ENCODE data around the gene MPP1.

Gene MPP1

DNA sequence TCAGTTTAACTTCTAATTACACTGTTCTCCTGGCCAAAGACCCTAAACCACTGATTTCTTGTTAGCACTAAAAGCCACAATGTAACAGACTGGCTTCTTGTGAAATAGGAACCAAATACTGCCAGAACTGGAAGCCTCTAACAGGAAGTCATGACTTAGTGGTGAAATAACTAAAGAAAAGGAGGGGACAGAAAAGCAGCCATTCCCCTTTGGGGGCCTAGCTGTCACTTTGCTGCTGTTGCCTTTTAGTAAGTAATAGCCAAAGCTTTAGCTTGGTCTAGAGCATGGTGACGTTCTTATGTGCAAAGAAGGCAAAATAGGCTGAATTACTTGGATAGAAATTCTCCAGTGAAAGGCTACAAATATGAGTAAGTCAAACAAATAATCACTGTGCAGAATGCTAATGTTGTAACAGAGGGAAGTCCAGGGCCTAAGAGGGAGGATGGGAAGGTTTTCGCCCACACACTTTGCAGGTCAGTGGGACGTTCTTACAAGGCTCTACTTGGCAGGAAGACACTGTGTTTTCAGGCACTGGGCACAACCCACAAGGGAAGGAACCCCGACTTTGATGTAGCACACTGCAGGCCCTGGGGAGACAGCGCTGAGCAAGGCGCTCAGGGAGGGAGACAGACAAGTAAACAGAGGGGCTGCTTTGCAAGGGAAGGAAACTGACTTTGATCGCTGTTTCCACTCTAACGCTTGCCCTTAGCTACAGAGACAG is 71.1 kb downstream of the MPP1 start:
- TF ChIP-seq TCF12 (IDR thresholded peaks at IDR 0.05; ENCODE audit: low read depth), result no peak
- TF ChIP-seq, protein P1, sequence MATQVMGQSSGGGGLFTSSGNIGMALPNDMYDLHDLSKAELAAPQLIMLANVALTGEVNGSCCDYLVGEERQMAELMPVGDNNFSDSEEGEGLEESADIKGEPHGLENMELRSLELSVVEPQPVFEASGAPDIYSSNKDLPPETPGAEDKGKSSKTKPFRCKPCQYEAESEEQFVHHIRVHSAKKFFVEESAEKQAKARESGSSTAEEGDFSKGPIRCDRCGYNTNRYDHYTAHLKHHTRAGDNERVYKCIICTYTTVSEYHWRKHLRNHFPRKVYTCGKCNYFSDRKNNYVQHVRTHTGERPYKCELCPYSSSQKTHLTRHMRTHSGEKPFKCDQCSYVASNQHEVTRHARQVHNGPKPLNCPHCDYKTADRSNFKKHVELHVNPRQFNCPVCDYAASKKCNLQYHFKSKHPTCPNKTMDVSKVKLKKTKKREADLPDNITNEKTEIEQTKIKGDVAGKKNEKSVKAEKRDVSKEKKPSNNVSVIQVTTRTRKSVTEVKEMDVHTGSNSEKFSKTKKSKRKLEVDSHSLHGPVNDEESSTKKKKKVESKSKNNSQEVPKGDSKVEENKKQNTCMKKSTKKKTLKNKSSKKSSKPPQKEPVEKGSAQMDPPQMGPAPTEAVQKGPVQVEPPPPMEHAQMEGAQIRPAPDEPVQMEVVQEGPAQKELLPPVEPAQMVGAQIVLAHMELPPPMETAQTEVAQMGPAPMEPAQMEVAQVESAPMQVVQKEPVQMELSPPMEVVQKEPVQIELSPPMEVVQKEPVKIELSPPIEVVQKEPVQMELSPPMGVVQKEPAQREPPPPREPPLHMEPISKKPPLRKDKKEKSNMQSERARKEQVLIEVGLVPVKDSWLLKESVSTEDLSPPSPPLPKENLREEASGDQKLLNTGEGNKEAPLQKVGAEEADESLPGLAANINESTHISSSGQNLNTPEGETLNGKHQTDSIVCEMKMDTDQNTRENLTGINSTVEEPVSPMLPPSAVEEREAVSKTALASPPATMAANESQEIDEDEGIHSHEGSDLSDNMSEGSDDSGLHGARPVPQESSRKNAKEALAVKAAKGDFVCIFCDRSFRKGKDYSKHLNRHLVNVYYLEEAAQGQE (IDR thresholded peaks at IDR 0.05; ENCODE audit: low read depth), result no peak
- no peak for TF ChIP-seq EGR1 (IDR thresholded peaks at IDR 0.05)
- TF ChIP-seq, protein P2, sequence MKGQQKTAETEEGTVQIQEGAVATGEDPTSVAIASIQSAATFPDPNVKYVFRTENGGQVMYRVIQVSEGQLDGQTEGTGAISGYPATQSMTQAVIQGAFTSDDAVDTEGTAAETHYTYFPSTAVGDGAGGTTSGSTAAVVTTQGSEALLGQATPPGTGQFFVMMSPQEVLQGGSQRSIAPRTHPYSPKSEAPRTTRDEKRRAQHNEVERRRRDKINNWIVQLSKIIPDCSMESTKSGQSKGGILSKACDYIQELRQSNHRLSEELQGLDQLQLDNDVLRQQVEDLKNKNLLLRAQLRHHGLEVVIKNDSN (IDR thresholded peaks at IDR 0.05), result no peak
- no peak for TF ChIP-seq TEAD4 (IDR thresholded peaks at IDR 0.05)
- no peak for TF ChIP-seq FOXM1 (IDR thresholded peaks at IDR 0.05; ENCODE audit: borderline replicate concordance, low read depth)
- no peak for TF ChIP-seq RAD21 (IDR thresholded peaks at IDR 0.05; ENCODE audit: low read depth)
- TF ChIP-seq CEBPB (IDR thresholded peaks at IDR 0.05), result no peak
- TF ChIP-seq NFIC (IDR thresholded peaks at IDR 0.05), result no peak
- no peak for TF ChIP-seq ZBTB7A (IDR thresholded peaks at IDR 0.05; ENCODE audit: low read depth)
- TF ChIP-seq YY1 (IDR thresholded peaks at IDR 0.05; ENCODE audit: low read depth), result no peak
- no peak for TF ChIP-seq TAF1 (IDR thresholded peaks at IDR 0.05; ENCODE audit: low read depth)
- no peak for TF ChIP-seq EP300 (IDR thresholded peaks at IDR 0.05; ENCODE audit: borderline replicate concordance)
- TF ChIP-seq CREB1 (IDR thresholded peaks at IDR 0.05; ENCODE audit: low read depth), result no peak
- TF ChIP-seq, protein P3, sequence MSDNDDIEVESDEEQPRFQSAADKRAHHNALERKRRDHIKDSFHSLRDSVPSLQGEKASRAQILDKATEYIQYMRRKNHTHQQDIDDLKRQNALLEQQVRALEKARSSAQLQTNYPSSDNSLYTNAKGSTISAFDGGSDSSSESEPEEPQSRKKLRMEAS (IDR thresholded peaks at IDR 0.05), result no peak

DNA sequence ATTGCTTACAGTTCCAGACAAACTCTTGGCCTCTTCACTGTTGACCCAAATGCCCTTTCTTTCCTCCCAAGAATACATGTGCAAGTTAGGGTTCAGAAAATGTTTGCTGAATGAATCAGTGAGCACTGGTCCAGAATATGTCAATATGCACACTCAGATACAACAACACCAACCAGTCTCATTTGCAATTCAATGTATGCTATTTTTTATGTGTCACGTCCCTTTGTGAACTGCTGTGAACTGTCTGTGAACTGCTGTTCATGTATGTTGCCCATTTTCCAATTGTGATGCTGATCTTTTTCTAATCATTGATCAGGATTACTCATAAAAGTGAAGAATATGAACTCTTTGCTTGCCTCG is 72.2 kb downstream of the MPP1 start:
- no peak for TF ChIP-seq CEBPB (IDR thresholded peaks at IDR 0.05)
- TF ChIP-seq ZBTB7A (IDR thresholded peaks at IDR 0.05; ENCODE audit: low read depth), result no peak
- TF ChIP-seq FOXM1 (IDR thresholded peaks at IDR 0.05; ENCODE audit: borderline replicate concordance, low read depth), result no peak
- no peak for TF ChIP-seq CREB1 (IDR thresholded peaks at IDR 0.05; ENCODE audit: low read depth)
- TF ChIP-seq NFIC (IDR thresholded peaks at IDR 0.05), result no peak
- no peak for TF ChIP-seq EGR1 (IDR thresholded peaks at IDR 0.05)
- no peak for TF ChIP-seq RAD21 (IDR thresholded peaks at IDR 0.05; ENCODE audit: low read depth)
- no peak for TF ChIP-seq TCF12 (IDR thresholded peaks at IDR 0.05; ENCODE audit: low read depth)
- no peak for TF ChIP-seq TAF1 (IDR thresholded peaks at IDR 0.05; ENCODE audit: low read depth)
- TF ChIP-seq, protein P3 (IDR thresholded peaks at IDR 0.05), result no peak
- TF ChIP-seq, protein P2 (IDR thresholded peaks at IDR 0.05), result no peak

DNA sequence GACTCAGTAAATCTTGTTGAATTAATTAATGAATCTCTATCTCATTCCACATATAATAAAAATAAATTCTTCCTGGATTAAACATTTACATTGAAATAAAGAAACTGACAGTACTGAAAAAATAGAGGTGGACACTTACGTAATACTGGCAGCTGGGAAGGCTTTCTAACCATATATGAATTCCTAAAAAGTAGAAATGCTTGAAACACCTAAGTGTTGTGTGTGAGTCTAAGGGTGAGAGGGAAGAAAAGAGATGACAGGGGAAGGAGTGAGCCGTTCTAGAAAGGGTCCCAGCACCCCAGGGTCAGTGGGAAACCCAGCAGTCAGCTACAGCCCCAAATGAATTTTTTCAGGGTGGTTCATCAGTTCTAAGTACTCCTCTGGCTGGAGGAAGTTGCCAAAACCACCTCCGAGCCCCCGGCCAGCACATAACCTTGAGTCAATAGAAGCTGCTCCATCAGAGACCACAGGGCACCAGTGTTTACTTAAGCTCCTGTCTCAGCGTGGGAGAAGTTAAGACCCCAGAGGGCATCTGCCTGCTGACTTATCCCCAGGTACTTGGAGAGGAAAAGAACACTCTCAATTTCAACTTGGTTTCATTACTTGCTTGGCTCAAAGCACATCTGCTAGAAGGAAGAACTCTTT is 72.7 kb downstream of the MPP1 start:
- no peak for TF ChIP-seq TCF12 (IDR thresholded peaks at IDR 0.05; ENCODE audit: low read depth)
- no peak for TF ChIP-seq EGR1 (IDR thresholded peaks at IDR 0.05)
- TF ChIP-seq EP300 (IDR thresholded peaks at IDR 0.05; ENCODE audit: borderline replicate concordance), result no peak
- TF ChIP-seq CREB1 (IDR thresholded peaks at IDR 0.05; ENCODE audit: low read depth), result no peak
- TF ChIP-seq YY1 (IDR thresholded peaks at IDR 0.05; ENCODE audit: low read depth), result no peak
- TF ChIP-seq, protein P2 (IDR thresholded peaks at IDR 0.05), result no peak
- TF ChIP-seq TAF1 (IDR thresholded peaks at IDR 0.05; ENCODE audit: low read depth), result no peak
- TF ChIP-seq NFIC (IDR thresholded peaks at IDR 0.05), result no peak
- TF ChIP-seq, protein P1 (IDR thresholded peaks at IDR 0.05; ENCODE audit: low read depth), result no peak
- no peak for TF ChIP-seq TEAD4 (IDR thresholded peaks at IDR 0.05)
- TF ChIP-seq, protein P3 (IDR thresholded peaks at IDR 0.05), result no peak
- no peak for TF ChIP-seq ZBTB7A (IDR thresholded peaks at IDR 0.05; ENCODE audit: low read depth)
- TF ChIP-seq FOXM1 (IDR thresholded peaks at IDR 0.05; ENCODE audit: borderline replicate concordance, low read depth), result no peak
- TF ChIP-seq RAD21 (IDR thresholded peaks at IDR 0.05; ENCODE audit: low read depth), result no peak
- no peak for TF ChIP-seq CEBPB (IDR thresholded peaks at IDR 0.05)

DNA sequence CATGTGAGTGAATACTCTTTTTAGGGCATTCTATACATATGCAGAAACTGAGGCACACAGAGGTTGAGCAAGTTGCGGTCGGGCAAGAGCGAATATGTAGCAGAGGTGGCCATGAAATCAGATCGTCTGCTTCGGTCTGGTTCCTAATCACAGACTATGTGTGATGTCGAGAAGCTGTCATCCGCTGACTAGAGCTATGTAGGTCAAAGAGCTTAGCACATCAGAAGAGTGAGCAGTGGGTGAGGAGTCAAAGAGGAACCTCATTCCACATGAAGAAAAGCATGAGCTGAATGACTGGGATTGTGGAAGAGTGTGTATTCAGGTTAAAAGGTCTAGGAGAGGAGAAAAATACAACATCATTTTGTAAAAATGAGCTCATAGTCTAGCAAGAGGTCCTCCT is 73.4 kb downstream of the MPP1 start:
- TF ChIP-seq TAF1 (IDR thresholded peaks at IDR 0.05; ENCODE audit: low read depth) (no peak), CREB1 (IDR thresholded peaks at IDR 0.05; ENCODE audit: low read depth) (no peak), YY1 (IDR thresholded peaks at IDR 0.05; ENCODE audit: low read depth) (no peak)
- TF ChIP-seq, protein P2 (IDR thresholded peaks at IDR 0.05), result no peak
